ENCODE measurements around the gene FUT9.

Gene FUT9

DNA sequence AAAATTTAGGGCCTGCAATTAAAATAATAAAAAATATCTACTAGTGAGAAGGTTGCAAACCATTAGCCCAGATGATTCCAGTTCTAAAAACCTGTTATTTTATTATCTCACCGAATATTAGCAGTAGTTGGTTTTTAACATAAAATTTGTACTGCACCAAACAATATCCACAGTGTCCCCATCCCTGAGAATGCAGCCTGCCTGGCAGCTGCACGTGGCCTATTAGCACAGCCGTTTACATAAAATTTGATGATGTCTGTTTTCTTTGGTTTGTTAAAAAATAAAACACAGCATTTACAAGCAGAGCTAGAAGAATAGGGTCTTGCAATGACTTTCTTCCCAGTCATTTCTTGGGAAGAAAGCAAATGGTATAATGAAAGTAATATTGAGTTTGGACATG is 58.2 kb downstream of the FUT9 start:
- no peak for DNase-seq

GRCh38 chr6:96075826-96076225 is 60.1 kb downstream of the FUT9 start:
- DNase-seq: no peak

DNA sequence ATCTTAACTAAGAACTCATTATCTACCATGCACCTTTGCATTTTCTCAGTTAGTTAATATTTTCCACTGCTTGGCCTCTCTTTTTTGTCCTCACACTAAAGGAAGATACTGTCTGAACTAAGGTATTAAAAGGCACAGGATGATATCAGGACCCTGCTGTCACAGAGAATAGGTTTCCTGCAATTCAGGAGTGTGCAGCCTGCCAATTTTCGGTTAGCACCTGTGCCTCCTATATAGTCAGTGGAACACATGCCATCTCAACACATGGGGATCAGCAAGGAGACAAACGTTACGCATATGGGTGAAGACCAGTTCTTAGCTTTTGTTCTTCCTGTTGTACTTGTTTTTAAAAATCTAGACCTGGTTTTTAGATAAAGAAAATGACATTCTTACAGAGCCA is 71.0 kb downstream of the FUT9 start:
- DNase-seq: no peak

DNA sequence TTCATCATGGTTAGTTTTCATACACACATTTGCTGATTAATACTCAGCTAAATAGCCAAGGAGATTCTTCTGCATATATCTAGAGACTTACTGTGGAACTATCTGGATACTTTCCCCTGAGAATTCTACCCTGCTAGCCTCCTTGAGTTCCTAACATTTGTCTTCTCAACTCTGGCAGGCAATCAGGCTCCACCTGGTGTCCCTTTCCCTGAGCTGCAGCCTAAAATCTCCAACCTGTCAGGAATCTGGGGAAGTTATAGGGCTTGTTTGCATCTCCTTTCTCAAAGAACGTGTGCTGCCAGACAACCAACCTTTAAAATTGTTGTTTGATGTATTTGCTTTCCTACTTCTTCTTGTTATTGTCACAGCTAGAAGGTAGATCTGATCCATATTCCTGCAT is 73.4 kb downstream of the FUT9 start:
- DNase-seq: no peak

DNA sequence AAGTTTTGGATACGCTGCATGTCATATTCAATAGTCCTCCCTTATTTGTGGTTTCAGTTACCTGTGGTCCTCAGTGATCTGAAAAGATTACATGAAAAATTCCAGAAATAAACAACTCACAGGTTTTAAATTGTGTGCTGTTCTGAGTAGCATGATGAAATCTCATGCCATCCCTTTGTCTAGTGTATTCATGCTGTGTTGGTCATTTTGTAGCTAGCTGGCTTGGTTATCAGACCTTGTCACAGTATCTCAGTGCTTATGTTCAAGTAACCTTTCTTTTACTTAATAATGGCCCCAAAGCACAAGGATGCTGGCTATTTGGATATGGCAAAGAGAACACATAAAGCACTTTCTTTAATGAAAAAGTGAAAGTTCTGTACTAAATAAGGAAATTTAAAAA is 78.3 kb downstream of the FUT9 start:
- no peak for DNase-seq

DNA sequence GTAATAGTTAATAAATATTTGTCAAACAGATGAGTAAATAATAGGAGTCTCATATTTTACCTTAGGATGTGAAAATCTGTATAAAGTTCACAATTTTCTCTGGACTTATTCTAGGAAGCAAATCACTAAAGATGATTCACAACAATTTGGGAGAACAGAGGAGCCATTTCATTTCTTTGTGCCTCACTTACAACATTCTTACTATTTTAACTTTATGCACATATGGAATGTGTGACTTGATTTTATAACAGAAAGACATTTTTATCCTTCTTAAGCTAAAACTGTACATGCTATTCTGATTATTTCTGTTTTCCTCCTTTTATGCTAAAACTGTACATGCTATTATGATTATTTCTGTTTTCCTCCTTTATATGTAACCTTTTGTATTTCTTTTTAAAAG is 83.3 kb downstream of the FUT9 start:
- DNase-seq: no peak

DNA sequence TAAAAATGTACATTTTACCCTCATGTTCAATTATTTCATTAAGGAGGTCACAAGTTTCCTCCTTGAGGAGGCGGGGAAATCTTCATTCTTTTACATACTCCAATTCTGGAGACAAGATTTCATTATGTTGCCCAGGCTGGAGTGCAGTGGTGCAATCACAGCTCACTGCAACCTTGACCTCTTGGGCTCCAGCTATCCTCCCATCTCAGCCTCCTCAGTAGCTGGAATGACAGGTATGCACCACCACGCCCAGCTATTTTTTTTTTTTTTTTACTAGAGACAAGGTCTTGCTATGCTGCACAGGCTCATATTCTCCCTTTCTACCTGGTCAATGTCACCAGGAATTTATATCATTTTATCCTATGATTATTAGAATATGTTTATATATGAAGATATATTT is 85.8 kb downstream of the FUT9 start:
- DNase-seq: no peak

- no peak for DNase-seq
These were observed 89.1 kb downstream of the FUT9 start for GRCh38 chr6:96104910-96105309.

DNA sequence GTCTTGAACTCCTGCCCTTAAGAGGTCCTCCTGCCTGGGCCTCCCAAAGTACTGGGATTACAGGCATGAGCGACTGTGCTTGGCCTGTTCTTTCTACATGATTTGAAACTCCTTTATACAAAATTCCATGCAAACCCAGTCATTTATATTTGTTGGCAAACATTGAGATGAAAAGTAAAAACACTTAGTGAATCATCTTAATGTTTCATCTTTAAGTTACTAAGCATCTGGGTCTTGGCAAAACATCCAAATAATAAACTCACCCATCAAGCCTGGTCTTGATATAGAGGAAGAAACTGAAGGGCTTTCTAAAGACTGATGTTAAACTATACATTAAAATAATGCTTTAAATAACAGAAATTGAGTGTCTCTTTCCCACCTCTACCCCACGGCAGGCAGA is 95.1 kb downstream of the FUT9 start:
- no peak for DNase-seq

- no peak for DNase-seq
These were observed 100.9 kb downstream of the FUT9 start for GRCh38 chr6:96116674-96117073.

DNA sequence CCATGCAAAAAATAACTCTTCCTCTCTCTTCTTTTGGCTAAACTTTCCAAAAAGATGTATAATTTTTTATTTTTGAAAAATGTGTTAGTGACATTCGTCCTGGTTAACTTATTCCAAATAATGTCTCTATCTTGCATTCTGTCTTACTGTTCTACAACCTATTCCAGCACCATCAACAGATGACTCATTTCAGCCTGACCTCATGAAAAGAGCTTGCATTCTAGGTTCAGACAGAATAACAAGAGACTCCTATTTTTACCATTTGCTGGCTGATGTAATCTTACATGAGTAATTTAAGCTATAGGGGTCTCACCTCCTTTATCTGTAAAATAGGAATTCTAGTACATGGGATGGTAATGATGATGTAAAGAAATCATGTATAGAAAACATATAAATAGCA is 109.0 kb downstream of the FUT9 start:
- no peak for DNase-seq

DNA sequence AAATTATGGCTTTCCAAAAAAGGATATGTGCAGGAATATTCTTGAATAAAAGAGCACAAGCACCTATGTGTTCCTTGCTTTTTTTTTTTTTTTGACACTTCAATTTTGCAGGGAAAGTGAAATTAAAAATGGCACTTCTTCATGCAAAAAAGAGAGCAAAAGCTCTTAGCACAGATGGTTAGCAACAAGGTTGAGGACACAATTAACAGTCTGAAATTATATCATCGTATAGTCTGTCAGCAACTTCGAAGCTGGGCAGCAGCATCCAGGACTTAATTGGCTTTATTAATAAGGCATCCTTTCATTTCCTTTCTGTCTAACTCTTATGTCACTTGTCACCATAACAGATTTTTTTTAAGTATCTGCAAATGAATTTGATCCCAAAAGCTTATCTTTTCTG is 122.6 kb downstream of the FUT9 start:
- no peak for DNase-seq

DNA sequence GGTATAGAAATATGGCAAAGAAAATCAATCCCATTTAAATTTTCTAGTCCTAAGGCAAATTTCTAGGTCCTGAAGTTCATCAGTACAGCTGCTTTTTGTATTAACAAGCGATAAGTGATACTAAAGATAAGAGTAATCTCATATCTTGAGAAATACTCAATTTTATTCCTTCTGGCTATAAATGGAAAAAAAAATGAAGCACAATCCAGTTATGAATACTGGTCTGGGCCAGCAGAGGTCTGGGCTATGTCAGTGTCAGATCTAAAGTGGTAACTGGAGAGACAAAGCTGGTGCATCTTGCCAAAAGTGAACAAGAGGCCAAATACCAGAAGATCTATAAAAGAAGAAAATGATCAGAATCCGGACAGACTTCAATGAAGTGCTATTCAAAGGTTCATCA is 126.4 kb downstream of the FUT9 start:
- DNase-seq: no peak

GRCh38 chr6:96150431-96150830 is 134.7 kb downstream of the FUT9 start:
- no peak for DNase-seq

DNA sequence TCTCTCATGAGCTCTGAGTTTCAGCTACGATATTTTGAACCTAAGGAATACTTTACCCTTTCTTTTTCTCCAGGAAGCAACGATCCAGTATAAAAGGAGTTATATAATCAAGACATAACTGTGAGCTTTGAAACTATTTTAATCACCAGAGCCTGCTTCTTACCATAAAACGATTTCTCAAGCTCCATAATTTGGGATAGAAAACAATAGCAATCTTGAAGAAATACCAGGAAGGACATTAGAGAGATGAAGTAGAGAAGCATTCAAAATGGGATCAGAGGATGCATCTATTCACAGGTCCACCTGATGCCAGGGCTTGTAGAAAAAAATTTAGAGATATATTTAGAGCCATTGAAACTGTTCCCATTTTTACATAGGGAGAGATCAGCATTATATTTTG is 135.9 kb downstream of the FUT9 start:
- no peak for DNase-seq

DNA sequence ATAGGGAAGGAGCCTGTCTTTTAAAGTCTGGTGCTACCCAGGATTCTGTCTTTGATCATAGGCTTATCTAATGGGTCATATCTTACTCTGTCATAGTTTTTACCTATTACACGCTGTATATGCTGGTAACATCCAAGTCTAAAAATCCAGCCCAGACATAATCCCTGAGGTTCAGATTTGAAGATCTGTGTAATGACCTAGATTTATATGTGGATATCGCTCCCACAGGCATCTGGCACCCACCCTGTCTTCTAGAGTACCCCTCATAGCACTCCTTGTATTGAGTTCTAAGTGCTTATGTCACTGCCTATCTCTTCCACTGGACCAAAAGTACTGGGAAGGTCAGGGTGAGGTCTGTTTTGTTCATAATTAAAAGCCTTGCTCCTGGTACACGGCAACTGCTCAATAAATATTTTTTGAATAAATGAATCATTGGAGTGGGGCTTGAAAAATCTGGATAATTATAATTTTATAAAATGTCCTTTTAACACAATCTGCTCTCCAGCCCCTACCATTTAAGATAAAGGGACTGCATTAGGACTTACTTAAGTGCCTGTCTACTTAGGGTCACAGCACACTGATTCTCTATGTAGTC is 136.4 kb downstream of the FUT9 start:
- DNase-seq: no peak

- no peak for DNase-seq
These were observed 138.0 kb downstream of the FUT9 start for GRCh38 chr6:96153775-96154174.

- DNase-seq: no peak
These were observed 140.7 kb downstream of the FUT9 start for GRCh38 chr6:96156425-96156824.

DNA sequence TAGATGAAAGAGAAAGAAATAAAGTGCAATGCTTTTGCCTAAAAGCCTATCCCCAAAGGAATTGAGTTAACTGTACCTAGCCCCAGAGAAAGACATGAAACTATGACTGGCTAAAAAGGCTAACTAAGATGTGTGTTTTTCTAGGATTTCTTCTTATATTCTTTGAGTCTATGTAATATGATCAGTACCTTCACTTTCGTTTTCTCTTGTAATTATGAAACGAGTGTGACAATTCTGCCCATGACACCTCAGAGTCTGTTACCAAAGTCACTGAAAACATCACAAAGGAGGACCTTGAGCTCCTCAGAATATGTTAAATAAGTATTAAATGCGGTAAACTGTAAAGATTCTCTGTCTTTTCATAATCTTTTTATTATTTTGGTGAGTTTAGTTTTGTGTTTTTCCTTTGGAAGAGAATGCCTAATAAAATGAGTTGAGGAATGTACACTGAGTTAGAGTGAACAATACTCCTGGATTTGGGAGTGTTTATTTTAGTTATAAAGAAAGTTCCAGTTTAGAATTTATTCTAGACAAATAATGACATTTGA is 141.3 kb downstream of the FUT9 start:
- DNase-seq: no peak

GRCh38 chr6:96162711-96163120 is 146.9 kb downstream of the FUT9 start:
- no peak for DNase-seq

DNA sequence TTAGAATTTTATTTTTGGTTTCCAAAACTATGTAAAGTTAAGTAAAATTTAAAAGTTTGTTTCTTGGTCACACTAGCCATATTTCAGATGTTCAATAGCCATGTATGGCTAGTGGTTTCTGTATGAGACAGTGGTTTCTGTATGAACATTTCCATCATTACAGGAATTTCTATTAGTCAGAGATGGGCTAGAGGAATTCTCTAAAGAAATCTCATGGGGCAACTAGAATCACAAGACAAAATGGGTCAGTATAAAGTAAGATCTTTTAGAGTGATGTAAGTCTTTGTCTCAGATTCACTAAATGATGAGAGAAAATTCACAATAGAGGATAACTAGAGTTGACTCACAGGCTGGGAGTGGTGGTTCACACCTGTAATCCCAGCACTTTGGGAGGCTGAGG is 149.0 kb downstream of the FUT9 start:
- no peak for DNase-seq

DNA sequence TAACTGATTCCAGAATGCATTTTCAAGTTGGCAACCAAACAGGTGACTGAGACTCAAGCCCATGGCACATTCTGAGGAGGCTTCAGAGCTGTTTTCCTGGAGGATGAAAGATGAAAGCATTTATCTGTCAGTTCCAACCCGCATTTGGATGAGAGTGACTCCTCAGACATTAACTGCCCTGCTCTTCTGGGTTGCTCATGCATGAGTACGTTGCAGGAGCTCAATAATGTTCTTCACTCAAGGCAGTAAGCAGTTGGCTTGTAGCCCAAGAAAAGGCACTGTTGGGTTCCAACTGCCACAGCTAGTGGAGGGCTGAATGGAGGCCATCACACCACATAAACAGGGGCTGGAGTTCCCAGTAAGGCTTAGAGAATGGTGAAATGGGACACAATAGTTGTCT is 155.3 kb downstream of the FUT9 start:
- no peak for DNase-seq

DNA sequence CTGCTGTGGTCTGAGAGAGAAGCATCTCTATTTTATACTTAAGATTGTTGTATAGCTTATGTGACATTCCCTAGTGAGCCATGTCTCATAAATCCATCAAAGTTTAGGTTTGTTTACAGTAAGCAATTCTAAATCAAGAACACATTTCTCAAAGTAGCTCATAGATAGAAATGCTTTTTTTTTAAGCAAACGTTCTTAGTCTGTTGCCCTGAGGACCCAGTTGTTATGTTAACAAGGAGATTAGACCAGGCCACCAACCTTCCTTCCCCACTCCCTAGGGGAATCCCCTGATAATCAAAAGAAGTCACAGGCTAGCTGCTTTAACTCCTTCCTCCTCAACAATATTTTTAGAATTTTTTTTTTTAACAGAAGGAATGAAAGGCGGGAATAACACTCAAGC is 169.0 kb downstream of the FUT9 start:
- DNase-seq: no peak

DNA sequence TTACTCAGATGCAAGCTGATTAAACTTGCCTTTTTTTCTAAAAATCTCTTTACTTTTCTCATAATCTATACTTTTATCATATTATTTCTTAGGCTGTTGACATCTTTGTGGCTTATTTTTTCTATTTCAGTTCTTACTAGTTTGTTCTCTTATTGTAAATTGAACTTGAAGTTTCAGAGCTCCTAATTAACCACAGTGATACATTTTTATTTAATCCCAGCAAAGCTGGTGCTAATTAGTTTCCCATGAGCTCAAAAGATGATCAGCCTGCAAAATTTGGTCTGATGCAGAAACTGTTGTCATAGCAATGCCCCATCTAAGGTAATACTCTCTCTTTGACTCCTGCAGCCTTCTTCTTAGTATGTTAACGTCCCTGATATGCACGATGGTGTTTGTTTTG is 170.3 kb downstream of the FUT9 start:
- no peak for DNase-seq

DNA sequence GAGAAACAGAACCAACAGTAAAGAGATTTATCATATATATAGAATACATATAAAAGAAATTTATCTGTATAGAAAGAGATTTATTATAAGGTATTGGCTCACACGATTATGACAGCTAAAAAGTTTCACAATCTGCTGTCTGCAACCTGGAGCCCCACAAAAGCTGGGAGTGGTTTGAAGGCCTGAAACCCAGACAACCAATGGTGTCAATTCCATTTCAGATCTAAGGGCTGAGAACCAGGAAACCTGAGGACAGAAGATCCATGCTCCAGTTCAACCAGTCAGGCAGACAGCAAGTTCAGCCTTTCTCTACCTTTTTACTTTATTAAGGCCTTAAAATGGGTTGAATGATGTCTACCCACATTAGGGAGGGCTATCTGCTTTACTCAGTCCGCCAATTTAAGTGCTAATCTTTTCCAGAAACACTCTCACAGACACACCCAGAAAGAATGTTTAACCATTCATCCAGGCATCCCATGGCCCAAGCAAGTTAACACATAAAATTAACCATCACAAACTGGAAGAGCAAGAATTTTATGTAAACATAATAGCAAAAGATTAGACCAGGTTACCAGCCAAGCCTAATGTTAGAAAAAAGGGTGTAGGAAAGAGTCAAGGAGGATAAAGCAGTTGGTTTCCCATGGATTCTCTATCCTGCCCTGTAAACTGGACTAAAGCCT is 170.9 kb downstream of the FUT9 start:
- DNase-seq: no peak

All from NK-92 treated with Interleukin-12 subunit alpha and Interleukin-12 subunit beta, amount 100 ng/mL, for 24 hours (cell line).